ENCODE results near the gene OVOL2. TPM values are rescaled to one million over a fixed set of nuclear protein-coding genes. Genes with fewer than 3 reads are reported as not detected.

OVOL2 gene
- total RNA-seq, 1 experiment from 2014 or later, result 7.4 TPM

GRCh38 chr20:18018100-18018499 lies 39.6 kb downstream of the OVOL2 start:
- CTCF ChIA-PET, result no interaction called here
- TF ChIP-seq CTCF (IDR thresholded peaks at IDR 0.05; ENCODE audit: unreplicated experiment), result no peak
- intact Hi-C loops (cut with micrococcal nuclease; ENCODE audit: unreplicated experiment), result no loop called here
- Mint-ChIP-seq H3K36me3 (ENCODE audit: insufficient read depth, unreplicated experiment) (peaks cover 4% of the 10 kb centered on the region), H3K4me3 (ENCODE audit: low read depth, unreplicated experiment) (no peak overlapping the region), H3K27ac (ENCODE audit: unreplicated experiment) (no peak overlapping the region), H3K4me1 (ENCODE audit: low read depth, unreplicated experiment) (no peaks in the 10 kb centered on the region), H3K9me3 (ENCODE audit: low read depth, unreplicated experiment) (no peaks in the 10 kb centered on the region), H3K27me3 (ENCODE audit: unreplicated experiment) (no peaks in the 10 kb centered on the region)
- BruUV-seq (replicated peaks), result no TSS peak
- no peak for DNase-seq

GRCh38 chr20:18016772-18017171 lies 40.9 kb downstream of the OVOL2 start:
- no peaks in the 10 kb centered on the region for H3K27me3 Mint-ChIP-seq (ENCODE audit: unreplicated experiment)
- no peak overlapping the region for H3K4me3 Mint-ChIP-seq (ENCODE audit: low read depth, unreplicated experiment)
- CTCF ChIA-PET, result no interaction called here
- no peaks in the 10 kb centered on the region for H3K4me1 Mint-ChIP-seq (ENCODE audit: low read depth, unreplicated experiment)
- no peak for DNase-seq
- BruUV-seq (replicated peaks), result no TSS peak
- intact Hi-C loops (cut with micrococcal nuclease; ENCODE audit: unreplicated experiment), result no loop called here
- no peak overlapping the region for H3K27ac Mint-ChIP-seq (ENCODE audit: unreplicated experiment)
- no peaks in the 10 kb centered on the region for H3K9me3 Mint-ChIP-seq (ENCODE audit: low read depth, unreplicated experiment)
- no peak for TF ChIP-seq CTCF (IDR thresholded peaks at IDR 0.05; ENCODE audit: unreplicated experiment)
- H3K36me3 Mint-ChIP-seq (ENCODE audit: insufficient read depth, unreplicated experiment), result peaks cover 4% of the 10 kb centered on the region

GRCh38 chr20:18014411-18014810 lies 43.3 kb downstream of the OVOL2 start:
- no TSS peak for BruUV-seq (replicated peaks)
- CTCF ChIA-PET, result no interaction called here
- no peak for DNase-seq
- Mint-ChIP-seq H3K27ac (ENCODE audit: unreplicated experiment) (no peak overlapping the region), H3K4me3 (ENCODE audit: low read depth, unreplicated experiment) (no peak overlapping the region), H3K4me1 (ENCODE audit: low read depth, unreplicated experiment) (no peaks in the 10 kb centered on the region), H3K27me3 (ENCODE audit: unreplicated experiment) (no peaks in the 10 kb centered on the region), H3K9me3 (ENCODE audit: low read depth, unreplicated experiment) (no peaks in the 10 kb centered on the region), H3K36me3 (ENCODE audit: insufficient read depth, unreplicated experiment) (peaks cover 4% of the 10 kb centered on the region)
- intact Hi-C loops (cut with micrococcal nuclease; ENCODE audit: unreplicated experiment), result no loop called here
- no peak for TF ChIP-seq CTCF (IDR thresholded peaks at IDR 0.05; ENCODE audit: unreplicated experiment)

GRCh38 chr20:18012901-18013300 lies 44.8 kb downstream of the OVOL2 start:
- H3K4me3 Mint-ChIP-seq (ENCODE audit: low read depth, unreplicated experiment), result no peak overlapping the region
- intact Hi-C loops (cut with micrococcal nuclease; ENCODE audit: unreplicated experiment), result no loop called here
- no TSS peak for BruUV-seq (replicated peaks)
- no peaks in the 10 kb centered on the region for H3K9me3 Mint-ChIP-seq (ENCODE audit: low read depth, unreplicated experiment)
- H3K27ac Mint-ChIP-seq (ENCODE audit: unreplicated experiment), result no peak overlapping the region
- no peaks in the 10 kb centered on the region for H3K4me1 Mint-ChIP-seq (ENCODE audit: low read depth, unreplicated experiment)
- DNase-seq, result no peak
- H3K27me3 Mint-ChIP-seq (ENCODE audit: unreplicated experiment), result no peaks in the 10 kb centered on the region
- no peak for TF ChIP-seq CTCF (IDR thresholded peaks at IDR 0.05; ENCODE audit: unreplicated experiment)
- CTCF ChIA-PET, result no interaction called here
- H3K36me3 Mint-ChIP-seq (ENCODE audit: insufficient read depth, unreplicated experiment), result no peaks in the 10 kb centered on the region
